Suprapubic skin (tissue), 4 donors: Measurements from ENCODE around the gene FBXW12.

Source experiments
- CTCF ChIP-seq, 2 donors: fragments of 200-600 bp in 1 of 2; fragments of 450-650 bp in 1 of 2; sonication (generic) in 1 of 2; IDR thresholded peaks; one replicate each; pipeline ENCODE4 v1.5.1; 2016 to 2019; ENCODE audit warnings: antibody characterized with exemption in 2 of 2, mild to moderate bottlenecking in 1 of 2, moderate library complexity in 1 of 2
- POLR2A ChIP-seq, 2 donors: fragments of 450-650 bp; IDR thresholded peaks; one replicate each; pipeline ENCODE4 v1.6.1; 2017; ENCODE audit warnings: antibody characterized with exemption in 2 of 2, mild to moderate bottlenecking in 2 of 2, moderate library complexity in 2 of 2
- POLR2AphosphoS5 ChIP-seq, 3 donors: sonication (generic); formaldehyde crosslinking; IDR thresholded peaks; one replicate each; pipeline ENCODE4 v1.6.1; 2017; ENCODE audit warnings: antibody characterized with exemption in 3 of 3

DNA sequence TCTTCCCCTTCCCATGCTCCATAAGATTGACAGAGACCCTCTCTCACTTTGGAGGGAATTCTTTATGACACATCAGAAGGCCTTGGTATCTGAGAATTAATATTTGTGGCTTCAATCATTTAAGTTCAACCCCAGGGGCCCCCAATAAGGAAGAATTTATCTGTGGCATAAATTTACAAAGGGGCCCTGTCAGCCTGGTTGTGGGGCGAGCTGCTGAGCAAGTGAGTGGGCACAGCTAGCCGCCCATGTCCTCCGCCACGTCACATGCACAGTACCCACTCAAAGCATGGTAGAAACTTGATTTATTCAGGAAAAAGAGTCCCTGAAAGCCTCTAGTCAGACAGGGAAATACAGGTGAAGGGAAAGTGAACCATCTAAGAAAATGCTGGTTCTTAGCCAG is 44.5 kb downstream of the FBXW12 start:
- TF ChIP-seq CTCF (IDR thresholded peaks at IDR 0.05): no peak
- no peak for TF ChIP-seq POLR2AphosphoS5 (IDR thresholded peaks at IDR 0.05)
- TF ChIP-seq POLR2A (IDR thresholded peaks at IDR 0.05): no peak
